A549 (cell line): Measurements from ENCODE around the gene CBFA2T3. TPM values are rescaled to one million over a fixed set of nuclear protein-coding genes. Genes with fewer than 3 reads are reported as not detected.

Source experiments
- ATAC-seq, 2 experiments: fragments of 200-7000 bp in 1 of 2; fragments of >200 bp in 1 of 2; cut with Nextera tagmentation in 1 of 2; cut with Tn5 transposase in 1 of 2; 3 replicates each; pipeline versions ENCODE4 v1.8.0 to v1.9.1; 2018 to 2020; ENCODE audit warnings: mild to moderate bottlenecking in 1 of 2, moderate library complexity in 1 of 2
- CTCF ChIA-PET: fragments of 300-600 bp; sonication (Branson Sonifier 250); formaldehyde crosslinking; extraction: SDS; loops from one replicate; lab custom pipeline; 2021; ENCODE audit warnings: antibody characterized with exemption, inconsistent platforms; lab: Yijun Ruan, JAX
- POLR2A ChIA-PET: fragments of 350-600 bp; formaldehyde crosslinking; extraction: SDS; loops from one replicate; lab custom pipeline; 2021; ENCODE audit warnings: antibody characterized with exemption, inconsistent platforms; lab: Yijun Ruan, JAX
- DNase-seq, 2 experiments: peaks; one replicate each; pipeline versions ENCODE4 v3.0.0 to v3.0.0-alpha.2; 2011 to 2016; ENCODE audit warnings: low read depth in 1 of 2, low spot score in 1 of 2
- FAIRE-seq: peaks from 2 replicates; lab custom pipeline; 2011; peaks lifted over from hg19 to GRCh38; lab: Jason Lieb, UNC
- H3K27ac ChIP-seq, 2 experiments: fragments of >200 bp; sonication (Bioruptor Twin); formaldehyde crosslinking; 3 replicates each; pipeline ENCODE4 v1.5.1; 2016 to 2017
- H3K4me1 ChIP-seq: fragments of >200 bp; sonication (Bioruptor Twin); formaldehyde crosslinking; 3 replicates; pipeline ENCODE4 v1.6.1; 2016
- H3K4me2 ChIP-seq: fragments of >200 bp; sonication (Bioruptor Twin); formaldehyde crosslinking; 3 replicates; pipeline ENCODE4 v1.6.1; 2016
- H3K4me3 ChIP-seq: fragments of >200 bp; sonication (Bioruptor Twin); formaldehyde crosslinking; 3 replicates; pipeline ENCODE4 v1.5.1; 2016
- H3K9me3 ChIP-seq: fragments of >200 bp; sonication (Bioruptor Twin); formaldehyde crosslinking; 3 replicates; pipeline ENCODE4 v1.6.1; 2016
- CBX2 ChIP-seq: fragments of 200-600 bp; sonication (generic); IDR thresholded peaks from 2 replicates; pipeline ENCODE4 v1.6.1; 2016; ENCODE audit warnings: low read depth, mild to moderate bottlenecking, borderline replicate concordance
- CEBPB ChIP-seq, 2 experiments: fragments of >200 bp in 1 of 2; sonication (Bioruptor Twin) in 1 of 2; formaldehyde crosslinking in 1 of 2; IDR thresholded peaks; 2 replicates each; pipeline ENCODE4 v1.6.1; 2012 to 2016
- CHD4 ChIP-seq: fragments of 200-600 bp; sonication (generic); IDR thresholded peaks from 2 replicates; pipeline ENCODE4 v1.6.1; 2016; ENCODE audit warnings: antibody characterized with exemption, mild to moderate bottlenecking, borderline replicate concordance
- EHF ChIP-seq: fragments of 250-450 bp; sonication (Bioruptor Pico); IDR thresholded peaks from 2 replicates; pipeline ENCODE4 v1.5.0; 2020; ENCODE audit warnings: mild to moderate bottlenecking
- EHMT2 ChIP-seq: fragments of 200-600 bp; sonication (generic); IDR thresholded peaks from 2 replicates; pipeline ENCODE4 v1.6.1; 2016; ENCODE audit warnings: antibody characterized with exemption, low read depth, mild to moderate bottlenecking, moderate library complexity
- ELK1 ChIP-seq: fragments of 150-350 bp; IDR thresholded peaks from 2 replicates; pipeline ENCODE4 v1.6.1; 2014; ENCODE audit warnings: low read depth, mild to moderate bottlenecking, low read length
- EP300 ChIP-seq, 2 experiments: fragments of >200 bp; sonication (Bioruptor Twin); formaldehyde crosslinking; IDR thresholded peaks; 2 replicates in 1 of 2; 3 replicates in 1 of 2; pipeline ENCODE4 v1.6.1; 2016 to 2017
- FOSL2 ChIP-seq, 2 experiments: fragments of 450-650 bp in 1 of 2; fragments of >200 bp in 1 of 2; sonication (Bioruptor Twin) in 1 of 2; formaldehyde crosslinking; IDR thresholded peaks; 2 replicates each; pipeline versions ENCODE4 v1.5.0 to v1.6.1; 2016 to 2020; ENCODE audit warnings: mild to moderate bottlenecking in 1 of 2, moderate library complexity in 1 of 2
- GATA3 ChIP-seq: IDR thresholded peaks from 2 replicates; pipeline ENCODE4 v1.6.1; 2012; ENCODE audit warnings: borderline replicate concordance
- HDAC2 ChIP-seq: fragments of 200-600 bp; sonication (generic); IDR thresholded peaks from 2 replicates; pipeline ENCODE4 v1.6.1; 2016
- HES2 ChIP-seq: fragments of >200 bp; sonication (Bioruptor Twin); formaldehyde crosslinking; IDR thresholded peaks from 2 replicates; pipeline ENCODE4 v1.6.1; 2016
- HMGXB4 ChIP-seq: fragments of 250-450 bp; sonication (Bioruptor Pico); IDR thresholded peaks from 2 replicates; pipeline ENCODE4 v1.5.0; 2021; ENCODE audit warnings: mild to moderate bottlenecking, moderate library complexity, borderline replicate concordance
- HOXB13 ChIP-seq: fragments of 250-450 bp; sonication (Bioruptor Pico); IDR thresholded peaks from 2 replicates; pipeline ENCODE4 v1.5.0; 2020; ENCODE audit warnings: low read depth, mild to moderate bottlenecking, moderate library complexity
- HOXB5 ChIP-seq: fragments of 250-450 bp; sonication (Bioruptor Pico); IDR thresholded peaks from 2 replicates; pipeline ENCODE4 v1.5.0; 2020; ENCODE audit warnings: mild to moderate bottlenecking, moderate library complexity
- KDM1A ChIP-seq: fragments of 200-600 bp; sonication (generic); IDR thresholded peaks from 2 replicates; pipeline ENCODE4 v1.6.1; 2016; ENCODE audit warnings: low read depth, mild to moderate bottlenecking
- MAX ChIP-seq: IDR thresholded peaks from 2 replicates; pipeline ENCODE4 v1.6.1; 2012
- NFE2L2 ChIP-seq: fragments of 150-350 bp; conservative IDR thresholded peaks from 2 replicates; pipeline ENCODE4 v1.6.1; 2014; ENCODE audit warnings: low read length
- NR3C1 ChIP-seq: fragments of >200 bp; sonication (Bioruptor Twin); formaldehyde crosslinking; IDR thresholded peaks from 3 replicates; pipeline ENCODE4 v1.6.1; 2017
- PBX3 ChIP-seq: IDR thresholded peaks from 2 replicates; pipeline ENCODE4 v1.6.1; 2012
- POLR2A ChIP-seq: IDR thresholded peaks from 2 replicates; pipeline ENCODE4 v1.6.1; 2012; ENCODE audit warnings: mild to moderate bottlenecking, low read length
- RAD21 ChIP-seq, 2 experiments: fragments of >200 bp in 1 of 2; sonication (Bioruptor Twin) in 1 of 2; formaldehyde crosslinking in 1 of 2; IDR thresholded peaks in 1 of 2; conservative IDR thresholded peaks in 1 of 2; 2 replicates in 1 of 2; 3 replicates in 1 of 2; pipeline ENCODE4 v1.6.1; 2012 to 2018; ENCODE audit warnings: inconsistent platforms in 1 of 2
- RCOR1 ChIP-seq: fragments of 150-350 bp; IDR thresholded peaks from 2 replicates; pipeline ENCODE4 v1.6.1; 2014; ENCODE audit warnings: antibody characterized with exemption, low read length, low read depth
- RFX5 ChIP-seq: fragments of 450-650 bp; IDR thresholded peaks from 2 replicates; pipeline ENCODE4 v1.7.1; 2014; ENCODE audit warnings: antibody characterized with exemption, mild to moderate bottlenecking, moderate library complexity
- SMC3 ChIP-seq: fragments of >200 bp; sonication (Bioruptor Twin); formaldehyde crosslinking; IDR thresholded peaks from 3 replicates; pipeline ENCODE4 v1.6.1; 2018; ENCODE audit warnings: inconsistent platforms
- TFCP2L1 ChIP-seq: fragments of 250-450 bp; sonication (Bioruptor Pico); IDR thresholded peaks from 2 replicates; pipeline ENCODE4 v1.5.0; 2021; ENCODE audit warnings: mild to moderate bottlenecking
- ZFP36 ChIP-seq: fragments of 450-650 bp; IDR thresholded peaks from 2 replicates; pipeline ENCODE4 v1.6.1; 2014; ENCODE audit warnings: borderline replicate concordance; ENCODE audit not compliant: partially characterized antibody
- ZNF302 ChIP-seq: fragments of 250-450 bp; sonication (Bioruptor Pico); IDR thresholded peaks from 2 replicates; pipeline ENCODE4 v1.9.0; 2021; ENCODE audit warnings: inconsistent platforms, mild to moderate bottlenecking, moderate library complexity
- ZSCAN20 ChIP-seq: fragments of 250-450 bp; sonication (Bioruptor Pico); IDR thresholded peaks from 2 replicates; pipeline ENCODE4 v1.8.0; 2022; ENCODE audit warnings: mild to moderate bottlenecking, moderate library complexity
- WGBS: methylation state at CpG from one replicate; pipeline ENCODE4 v1.1.6; 2017; ENCODE audit errors: missing lambda C conversion rate; 5-methylcytosine and 5-hydroxymethylcytosine counted together
- polyA plus RNA-seq, 4 experiments: library from polyadenylated mRNA; depleted of rRNA in 3 of 4; stranded (reverse); fragments of >200 nt; fragmentation: RNase III in 1 of 4; extraction: RNeasy Plus Mini Kit Qiagen cat#74134 plus additional on column Dnase treatment in 1 of 4; gene quantifications; 2 replicates in 3 of 4; 3 replicates in 1 of 4; pipeline ENCODE4 v1.2.3, GENCODE V29; 2011 to 2017

CBFA2T3 gene
- polyA plus RNA-seq, 2 of the 4 experiments (the other 2 are of a cell fraction), result 0.08 TPM; not detected in 1

- H3K9me3 ChIP-seq, result no peaks in the 10 kb centered on the region
- H3K4me1 ChIP-seq, result peaks cover 20% of the 10 kb centered on the region
- ATAC-seq (no peak), DNase-seq (no peak), FAIRE-seq (no peak)
- H3K4me3 ChIP-seq, result no peak overlapping the region
- H3K4me2 ChIP-seq, result no peak overlapping the region
- no peak overlapping the region for H3K27ac ChIP-seq
- WGBS, result 96% methylated on average over 15 of the region's 19 CpGs
- POLR2A ChIA-PET, result no interaction called here
- CTCF ChIA-PET, result no interaction called here
- TF ChIP-seq HOXB13 (CRISPR knock-in tag) (no peak), CBX2 (no peak), PBX3 (no peak), NR3C1 (no peak), ZNF302 (CRISPR knock-in tag) (no peak), EP300 (IDR thresholded peaks at IDR 0.05) (no peak), RAD21 (conservative IDR thresholded peaks at IDR 0.05 in 1 of 2, IDR thresholded peaks at IDR 0.05 in 1 of 2) (no peak), CEBPB (IDR thresholded peaks at IDR 0.05) (no peak), HDAC2 (no peak), SMC3 (no peak), ZSCAN20 (CRISPR knock-in tag) (no peak), HES2 (no peak), NFE2L2 (no peak), FOSL2 (IDR thresholded peaks at IDR 0.05) (no peak), FOSL2 (CRISPR knock-in tag; IDR thresholded peaks at IDR 0.05) (no peak), GATA3 (no peak)
Measured at GRCh38 chr16:88921591-88921990, 55.4 kb downstream of the CBFA2T3 start.

GRCh38 chr16:88920618-88921590, 56.1 kb downstream of the CBFA2T3 start:
- H3K4me2 ChIP-seq, result no peak overlapping the region
- no peak for DNase-seq
- peaks cover 13% of the 10 kb centered on the region for H3K4me1 ChIP-seq
- H3K27ac ChIP-seq, result no peak overlapping the region
- H3K4me3 ChIP-seq, result no peak overlapping the region
- WGBS, result 71% methylated on average over 27 of the region's 28 CpGs
- no peaks in the 10 kb centered on the region for H3K9me3 ChIP-seq
- CTCF ChIA-PET, result no interaction called here
- POLR2A ChIA-PET, result no interaction called here
- TF ChIP-seq HES2 (no peak), FOSL2 (IDR thresholded peaks at IDR 0.05) (no peak), FOSL2 (CRISPR knock-in tag; IDR thresholded peaks at IDR 0.05) (no peak), ZNF302 (CRISPR knock-in tag) (no peak), NFE2L2 (no peak), POLR2A (no peak), KDM1A (no peak), RFX5 (no peak), ZFP36 (no peak), SMC3 (no peak), CHD4 (no peak), TFCP2L1 (CRISPR knock-in tag) (no peak), CBX2 (no peak)
- TF ChIP-seq, all 56 proteins: peak for 0
- ATAC-seq (no peak), FAIRE-seq (no peak)

GRCh38 chr16:88919936-88920335, 57.1 kb downstream of the CBFA2T3 start:
- CTCF ChIA-PET, result no interaction called here
- Histone ChIP-seq H3K4me1 (peaks cover 3% of the 10 kb centered on the region), H3K4me3 (no peak overlapping the region), H3K9me3 (no peaks in the 10 kb centered on the region), H3K4me2 (no peak overlapping the region), H3K27ac (no peak overlapping the region)
- no peak for FAIRE-seq
- POLR2A ChIA-PET, result no interaction called here
- no peak for ATAC-seq
- DNase-seq, result no peak
- 93% methylated on average over 12 of the region's 12 CpGs for WGBS
- TF ChIP-seq MAX, result no peak
- TF ChIP-seq FOSL2 (IDR thresholded peaks at IDR 0.05), result no peak
- TF ChIP-seq FOSL2 (CRISPR knock-in tag; IDR thresholded peaks at IDR 0.05), result no peak
- no peak for TF ChIP-seq EHF (CRISPR knock-in tag)
- no peak for TF ChIP-seq ELK1
- TF ChIP-seq RAD21 (conservative IDR thresholded peaks at IDR 0.05 in 1 of 2, IDR thresholded peaks at IDR 0.05 in 1 of 2), result no peak
- no peak for TF ChIP-seq RFX5
- TF ChIP-seq HDAC2, result no peak
- TF ChIP-seq CEBPB (IDR thresholded peaks at IDR 0.05), result no peak
- TF ChIP-seq EHMT2, result no peak
- no peak for TF ChIP-seq HOXB5 (CRISPR knock-in tag)
- TF ChIP-seq HMGXB4 (CRISPR knock-in tag), result no peak
- TF ChIP-seq HOXB13 (CRISPR knock-in tag), result no peak
- TF ChIP-seq POLR2A, result no peak
- TF ChIP-seq RCOR1, result no peak
